Subcutaneous adipose tissue (tissue), 4 donors: Measurements from ENCODE around the gene C19orf38. TPM values are rescaled to one million over a fixed set of nuclear protein-coding genes. Genes with fewer than 3 reads are reported as not detected.

Experiments used
- CTCF ChIP-seq: fragments of 450-650 bp; IDR thresholded peaks from one replicate; pipeline ENCODE4 v1.5.1; 2016; ENCODE audit warnings: low read depth, mild to moderate bottlenecking, control low read depth, antibody characterized with exemption, moderate library complexity
- total RNA-seq, 4 donors: library from RNA; depleted of rRNA; stranded (reverse); fragments of >200 nt; gene quantifications; one replicate each; pipeline ENCODE4 v1.1.0, GENCODE V29; 2016

The C19orf38 gene
- 10 to 100 TPM in 1 of 4 donors, 1 to 10 TPM in 1, under 1 TPM in 1, not detected in 1; 0.98 to 16.7 (median 5.1) TPM for total RNA-seq

GRCh38 chr19:10848230-10848856, at the start of gene C19orf38:
TSS of gene C19orf38 (plus strand) at chr19:10848415. CDS start at chr19:10848509, 94 bp downstream.
- TF ChIP-seq CTCF: no peak

- TF ChIP-seq CTCF: no peak
Observed at GRCh38 chr19:10800488-10800887, 47.7 kb upstream of the C19orf38 start.

GRCh38 chr19:10802479-10802878, 45.7 kb upstream of the C19orf38 start:
- TF ChIP-seq CTCF: no peak

GRCh38 chr19:10803252-10803651, 45.0 kb upstream of the C19orf38 start:
- no peak for TF ChIP-seq CTCF

- no peak for TF ChIP-seq CTCF
Observed at GRCh38 chr19:10805065-10805757, 43.0 kb upstream of the C19orf38 start.

GRCh38 chr19:10805758-10806247, 42.4 kb upstream of the C19orf38 start:
- no peak for TF ChIP-seq CTCF

- TF ChIP-seq CTCF: no peak
Observed at GRCh38 chr19:10808937-10809649, 39.1 kb upstream of the C19orf38 start.
